ENCODE results near the gene SDK1.

The SDK1 gene

DNA sequence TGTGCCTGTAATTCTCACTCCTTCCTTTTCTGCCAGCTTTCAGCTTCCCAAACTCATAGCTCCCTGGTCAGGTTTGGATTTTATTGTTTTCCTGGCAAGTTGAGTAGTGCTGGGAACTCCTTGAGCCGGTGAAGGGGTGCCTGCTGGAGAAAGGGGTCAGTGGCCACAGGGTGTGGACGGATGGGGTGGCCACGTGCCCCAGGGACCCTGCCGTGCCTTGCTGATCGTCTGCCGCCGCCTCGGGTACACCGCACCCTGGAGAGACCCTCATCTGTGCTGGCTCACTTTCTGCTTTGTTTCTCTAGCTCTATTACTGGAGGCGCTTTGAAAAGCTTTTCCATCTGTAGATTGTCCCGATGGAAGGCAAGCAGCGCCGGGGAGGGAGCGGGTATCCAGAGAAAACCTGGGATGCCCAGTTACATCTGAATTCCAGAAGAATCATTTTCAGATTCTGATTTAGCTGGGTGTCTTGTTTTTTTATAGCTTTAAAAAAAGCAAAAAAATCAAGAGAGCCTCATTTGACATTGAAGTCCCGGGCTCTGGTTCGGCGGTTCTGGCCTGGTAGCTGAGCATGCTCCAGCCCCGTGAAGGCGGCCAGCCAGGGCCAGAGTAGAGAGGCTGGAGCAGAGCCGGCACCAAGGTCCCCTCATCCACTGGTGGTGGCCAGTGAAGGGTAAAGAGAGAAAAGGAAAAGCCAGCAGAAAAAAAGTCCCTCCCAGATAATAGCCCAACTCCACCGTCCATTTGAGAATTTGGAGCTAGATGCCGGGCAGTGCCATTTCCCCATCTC, 870.1 kb downstream of the SDK1 start:
- DNase-seq = no peak

DNA sequence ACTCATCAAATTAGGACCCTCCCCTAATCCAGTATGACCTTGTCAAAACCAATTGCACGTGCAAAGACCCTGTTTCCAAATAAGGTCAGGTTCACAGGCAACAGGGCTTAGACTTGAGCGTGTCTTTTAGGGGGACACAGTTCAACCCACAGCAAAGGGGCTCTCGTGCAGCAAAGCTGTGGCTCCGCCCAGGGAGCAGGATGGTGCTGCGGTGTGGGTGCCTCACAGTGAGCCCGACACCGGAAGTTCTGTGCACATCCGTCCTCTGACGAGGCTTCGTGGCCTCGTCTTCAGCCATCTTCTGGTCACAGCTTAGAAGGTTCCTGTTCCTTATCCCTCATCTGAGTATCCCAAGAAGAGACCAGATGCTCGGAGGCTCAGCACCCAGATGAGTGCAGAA, 871.8 kb downstream of the SDK1 start:
- DNase-seq = no peak

DNA sequence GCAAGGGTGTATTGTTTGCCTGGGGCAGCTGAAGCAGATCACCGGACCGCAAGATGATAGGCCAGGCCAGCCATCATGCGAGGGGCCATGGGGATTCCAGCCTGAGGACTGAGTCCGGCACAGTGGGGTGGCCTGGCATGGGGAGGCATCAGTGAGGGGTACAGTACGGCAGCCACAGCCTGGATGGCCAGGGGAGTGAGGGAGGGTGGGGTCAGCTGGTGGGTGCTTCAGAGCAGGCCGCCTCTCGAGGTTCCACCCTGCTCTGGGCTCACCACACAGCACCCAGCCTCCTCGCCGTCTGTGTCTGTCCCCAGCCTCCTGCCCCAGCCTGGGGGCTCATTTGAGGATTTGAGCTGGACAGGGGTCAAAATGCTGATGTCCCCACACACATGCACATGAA, 872.6 kb downstream of the SDK1 start:
- DNase-seq = no peak

DNA sequence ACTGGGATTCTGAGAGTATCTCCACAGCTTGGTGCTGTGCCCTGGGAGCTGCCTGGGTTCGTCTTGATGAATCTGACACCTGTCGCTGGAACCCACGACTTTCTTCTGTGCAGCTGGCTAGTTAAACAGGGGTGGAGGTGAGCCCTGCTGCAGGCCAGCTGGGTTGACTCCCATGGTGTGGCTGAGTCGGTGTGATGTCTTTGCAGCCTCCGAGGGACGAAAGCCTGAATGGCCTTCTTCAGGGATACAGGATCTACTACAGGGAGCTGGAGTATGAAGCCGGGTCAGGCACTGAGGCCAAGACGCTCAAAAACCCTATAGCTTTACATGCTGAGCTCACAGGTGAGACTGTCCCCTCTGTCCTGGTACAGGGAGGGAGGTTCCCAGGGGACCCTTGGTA, 873.0 kb downstream of the SDK1 start:
- DNase-seq = no peak

DNA sequence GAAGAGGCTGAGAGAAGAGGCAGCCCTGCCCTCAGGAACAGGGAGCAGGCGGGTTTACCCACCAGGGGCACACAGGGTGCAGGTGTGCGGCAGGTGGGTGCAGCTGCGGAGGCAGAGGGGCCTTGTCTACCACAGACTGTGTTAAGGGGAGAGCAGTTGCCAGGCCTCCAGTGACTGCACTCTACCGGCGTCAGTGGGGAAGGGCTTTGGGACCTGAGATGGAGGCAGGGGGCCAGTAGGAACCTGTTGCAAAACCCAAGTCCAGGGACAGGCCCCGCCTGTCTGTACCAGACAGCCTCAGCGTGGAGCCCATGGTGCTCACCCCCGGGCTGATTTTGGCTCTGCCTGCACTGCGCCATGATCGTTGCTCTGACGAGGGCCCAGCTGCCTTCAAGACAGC, 873.4 kb downstream of the SDK1 start:
- DNase-seq = no peak

DNA sequence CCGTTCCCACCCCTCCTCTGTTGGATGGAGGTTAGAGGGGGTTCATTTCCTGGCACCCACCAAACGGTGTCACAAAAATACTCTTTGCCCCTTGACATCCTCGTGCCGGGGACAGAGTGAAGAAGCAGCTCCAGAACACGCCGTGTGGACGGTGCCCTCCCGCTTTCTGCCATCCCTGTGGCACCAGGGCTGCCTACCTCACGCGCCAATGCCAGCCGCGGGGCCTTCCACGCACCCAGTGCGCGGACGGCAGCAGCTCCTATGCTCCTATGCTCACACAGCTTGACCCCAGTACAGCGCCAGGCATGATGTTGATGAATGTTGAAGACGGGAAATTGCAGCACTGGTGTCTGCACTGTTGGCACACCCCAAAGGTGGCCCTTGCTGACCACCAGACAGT, 873.8 kb downstream of the SDK1 start:
- DNase-seq = no peak

DNA sequence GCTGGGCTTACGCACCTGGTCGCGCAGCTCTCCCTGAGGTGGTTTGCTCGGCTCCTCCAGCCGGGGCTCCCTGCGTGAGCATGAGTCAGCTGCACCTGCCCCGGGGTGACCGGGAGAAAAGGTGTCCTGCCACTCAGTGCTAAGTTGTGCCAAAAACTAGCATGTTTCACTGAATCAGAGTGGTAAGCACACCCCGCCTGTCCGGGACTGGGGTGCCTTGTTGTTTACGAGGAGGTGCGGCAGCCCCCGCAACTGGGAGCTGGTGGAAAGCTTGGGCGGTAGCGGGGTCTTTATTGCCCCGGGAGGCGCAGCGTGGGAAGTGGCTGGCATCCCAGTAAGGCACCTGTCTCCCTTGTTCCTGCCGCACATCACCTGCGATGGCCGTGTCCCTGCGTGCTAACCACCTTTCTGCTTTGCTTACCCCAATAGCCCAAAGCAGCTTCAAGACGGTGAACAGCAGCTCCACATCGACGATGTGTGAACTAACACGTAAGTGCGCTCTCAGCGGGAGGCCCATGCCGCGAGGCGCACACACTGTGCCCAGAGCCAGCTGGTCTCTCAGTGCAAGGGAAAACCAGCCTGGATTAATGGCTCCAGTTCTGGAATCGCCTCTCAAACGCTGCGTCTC, 874.4 kb downstream of the SDK1 start:
- no peak for DNase-seq

DNA sequence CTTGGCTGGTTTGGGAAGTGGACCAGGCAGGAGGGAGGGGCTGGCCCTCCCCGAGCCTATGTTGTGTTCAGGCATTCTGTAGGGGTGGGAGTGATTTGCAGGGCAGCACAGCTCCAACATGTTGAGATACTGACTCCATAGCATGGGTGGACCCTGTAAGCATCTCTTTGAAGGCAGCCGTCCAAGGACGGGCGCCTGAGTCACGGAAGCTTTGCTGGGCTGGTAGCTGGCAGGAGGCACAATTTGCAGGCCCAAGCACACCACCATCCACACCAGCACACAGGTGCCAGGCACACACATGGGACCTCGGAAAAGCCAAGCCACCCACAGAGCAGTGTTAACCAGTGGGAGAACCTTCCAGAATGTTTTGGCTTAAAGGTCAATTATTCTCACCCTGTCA, 875.9 kb downstream of the SDK1 start:
- DNase-seq = no peak

DNA sequence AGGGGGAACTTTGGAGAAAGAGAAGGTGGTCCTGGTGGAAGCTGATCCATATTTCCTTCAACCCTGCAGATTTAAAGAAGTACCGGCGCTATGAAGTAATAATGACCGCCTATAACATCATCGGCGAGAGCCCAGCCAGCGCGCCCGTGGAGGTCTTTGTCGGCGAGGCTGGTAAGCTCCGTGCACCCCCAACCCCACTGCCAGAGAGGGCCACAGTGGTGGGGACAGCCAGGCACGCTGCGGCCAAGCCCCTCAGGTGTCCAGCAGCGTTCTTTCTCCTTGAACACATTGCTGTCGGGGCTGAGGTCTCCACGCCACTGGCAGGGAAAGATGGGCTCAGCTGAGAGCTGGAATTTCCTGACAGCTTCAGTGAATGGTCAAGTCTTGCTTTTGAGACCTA, 877.4 kb downstream of the SDK1 start:
- DNase-seq = no peak

DNA sequence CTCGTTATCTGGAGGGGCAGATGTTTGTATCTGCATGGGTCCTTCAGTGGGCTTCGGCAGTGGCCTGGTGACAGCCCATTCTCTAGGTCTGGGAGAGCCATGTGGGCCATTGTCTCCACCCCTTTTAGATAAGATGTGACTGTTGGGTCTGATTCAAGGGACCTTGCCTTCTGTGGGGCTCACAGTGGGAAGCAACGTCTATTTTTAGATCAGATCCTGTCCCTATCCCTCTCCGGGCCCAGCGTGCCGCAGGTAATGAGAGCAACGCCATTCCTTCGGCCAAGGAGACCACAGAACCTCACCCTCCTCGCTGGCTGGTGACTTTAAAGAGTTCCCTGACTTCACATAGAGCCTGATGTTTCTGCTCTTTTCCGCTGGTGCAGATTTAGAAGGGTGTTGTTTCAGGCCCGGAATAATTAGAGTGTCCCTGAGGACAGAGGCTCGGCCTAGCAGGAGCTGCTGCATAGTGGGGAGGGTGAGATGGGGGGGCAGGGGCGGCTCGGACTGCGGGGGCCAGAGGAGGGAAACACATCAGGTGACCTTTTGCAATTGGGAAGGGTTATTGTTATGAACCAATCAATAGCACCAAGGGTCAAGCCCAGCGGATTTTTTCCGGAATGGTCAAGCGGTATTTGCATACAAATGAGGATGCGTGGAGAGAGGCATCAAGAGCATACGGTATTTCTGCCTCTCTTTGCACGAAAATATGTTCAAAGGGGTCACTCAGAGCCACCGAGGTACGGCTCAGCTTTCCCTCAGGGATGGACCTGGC, 878.0 kb downstream of the SDK1 start:
- no peak for DNase-seq

DNA sequence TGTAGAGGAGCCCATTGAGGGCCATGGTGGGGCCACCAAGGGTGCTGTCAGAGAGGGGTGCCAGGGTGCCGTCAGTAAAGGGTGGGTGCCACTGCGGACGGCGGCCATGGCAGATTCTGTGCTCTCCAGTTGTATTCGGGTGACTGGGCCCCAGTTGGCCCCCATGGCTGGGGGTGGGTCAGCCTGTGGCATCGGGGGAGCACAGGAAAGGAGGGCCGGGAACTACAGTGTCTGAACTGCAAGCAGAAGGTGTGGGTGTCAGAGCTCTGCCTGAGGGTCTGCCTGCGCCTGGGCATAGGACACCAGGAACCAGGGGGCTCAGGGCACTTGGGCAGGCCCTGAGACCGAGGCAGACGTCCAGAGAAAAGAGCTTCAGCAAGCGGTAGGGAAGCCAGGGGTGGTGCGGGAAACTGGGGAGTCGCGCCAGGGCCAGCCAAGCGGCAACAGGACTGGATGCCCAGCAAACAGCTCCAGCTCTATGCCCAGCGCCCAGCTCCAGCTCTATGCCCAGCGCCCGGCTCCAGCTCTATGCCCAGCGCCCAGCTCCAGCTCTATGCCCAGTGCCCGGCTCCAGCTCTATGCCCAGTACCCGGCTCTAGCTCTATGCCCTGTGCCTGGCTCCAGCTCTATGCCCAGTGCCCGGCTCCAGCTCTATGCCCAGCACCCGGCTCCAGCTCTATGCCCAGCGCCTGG, 878.8 kb downstream of the SDK1 start:
- no peak for DNase-seq

DNA sequence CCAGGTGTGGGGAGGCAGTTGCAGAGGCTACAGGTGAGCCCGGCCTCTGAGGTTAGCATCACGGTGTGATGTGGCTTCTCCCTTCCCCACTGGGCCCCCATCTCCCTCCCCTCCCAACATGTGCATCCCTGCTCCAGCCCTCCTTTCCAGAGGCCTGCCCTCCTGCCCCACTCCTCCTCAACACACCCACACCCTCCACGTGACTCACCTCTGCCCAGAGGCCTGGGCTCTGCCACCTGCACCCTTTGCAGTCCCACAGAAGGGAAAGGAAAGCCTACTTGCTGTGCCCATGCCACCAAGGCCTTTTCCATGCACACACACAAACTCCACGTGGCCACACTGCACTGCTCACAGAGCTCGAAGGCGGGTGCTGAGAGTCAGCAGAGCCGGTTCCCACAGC, 880.4 kb downstream of the SDK1 start:
- DNase-seq = no peak

DNA sequence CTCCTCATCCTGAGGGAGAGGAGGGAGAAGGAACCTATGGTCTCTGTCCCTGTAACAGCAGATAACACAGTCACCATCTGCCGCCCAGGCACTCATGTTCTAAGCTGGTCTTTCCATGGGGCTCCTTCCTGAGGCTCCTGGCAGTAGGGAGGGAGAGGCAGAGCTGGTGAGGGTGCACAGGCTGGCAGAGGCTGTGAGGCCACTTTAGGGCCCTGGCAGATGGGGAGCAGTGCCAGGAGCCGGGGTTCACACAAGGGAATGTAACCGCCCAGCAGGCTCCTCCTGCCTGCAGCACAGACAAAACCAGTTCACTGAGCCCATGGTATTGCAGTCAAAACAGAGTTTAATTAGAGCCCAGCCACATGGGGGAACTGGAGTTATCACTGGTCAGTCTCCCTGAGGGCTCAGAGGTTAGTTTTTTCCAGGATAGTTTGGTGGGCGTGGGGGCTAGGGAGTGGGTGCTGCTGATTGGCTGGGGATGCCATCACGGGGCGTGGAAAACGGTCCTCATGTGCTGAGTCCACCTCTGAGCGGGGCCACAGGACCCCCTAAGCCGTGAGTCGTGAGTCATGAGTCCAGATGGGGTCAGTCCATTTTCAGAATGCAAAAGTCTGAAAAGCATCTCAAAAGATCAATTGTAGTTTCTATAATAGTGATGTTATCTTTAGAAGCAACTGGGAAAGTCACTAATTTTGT, 881.7 kb downstream of the SDK1 start:
- no peak for DNase-seq

DNA sequence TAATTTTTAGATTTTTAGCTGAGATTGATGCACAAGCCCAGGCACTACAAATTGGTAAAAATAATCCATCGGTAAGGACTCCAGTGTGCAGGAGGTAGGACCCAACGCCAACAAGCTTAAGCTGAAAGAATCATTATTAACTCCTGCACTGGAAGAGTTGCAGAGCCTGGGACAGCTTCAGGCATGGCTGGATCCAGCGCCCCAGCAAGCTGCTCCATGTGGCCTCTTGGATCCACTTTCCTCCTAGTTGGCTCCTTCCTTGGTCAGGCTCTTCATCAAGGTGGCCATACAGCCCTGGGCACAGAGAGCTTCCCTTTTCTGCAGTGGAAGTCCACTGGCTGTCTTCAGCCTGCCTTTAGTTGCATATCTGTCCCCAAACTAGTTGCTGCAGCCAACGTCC, 883.6 kb downstream of the SDK1 start:
- no peak for DNase-seq

DNA sequence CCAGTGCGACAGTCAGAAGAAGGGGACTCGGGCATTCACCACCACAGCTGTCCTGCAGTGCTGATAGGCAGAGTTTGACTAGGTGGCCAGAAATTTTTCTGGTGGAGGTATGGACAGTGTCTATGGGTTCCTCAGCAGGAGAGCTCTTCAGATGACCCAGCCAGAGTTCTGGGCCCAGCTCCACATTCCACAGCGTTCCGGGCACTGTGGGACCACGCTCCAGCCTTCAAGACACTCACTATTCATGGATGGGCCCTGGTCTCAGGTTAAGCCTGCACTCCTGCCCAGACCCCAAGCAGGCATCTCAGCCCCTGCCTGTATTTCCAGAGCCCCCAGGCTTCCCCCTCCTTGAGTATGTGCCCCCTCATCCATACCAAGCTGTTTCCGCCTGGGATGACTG, 884.1 kb downstream of the SDK1 start:
- no peak for DNase-seq

DNA sequence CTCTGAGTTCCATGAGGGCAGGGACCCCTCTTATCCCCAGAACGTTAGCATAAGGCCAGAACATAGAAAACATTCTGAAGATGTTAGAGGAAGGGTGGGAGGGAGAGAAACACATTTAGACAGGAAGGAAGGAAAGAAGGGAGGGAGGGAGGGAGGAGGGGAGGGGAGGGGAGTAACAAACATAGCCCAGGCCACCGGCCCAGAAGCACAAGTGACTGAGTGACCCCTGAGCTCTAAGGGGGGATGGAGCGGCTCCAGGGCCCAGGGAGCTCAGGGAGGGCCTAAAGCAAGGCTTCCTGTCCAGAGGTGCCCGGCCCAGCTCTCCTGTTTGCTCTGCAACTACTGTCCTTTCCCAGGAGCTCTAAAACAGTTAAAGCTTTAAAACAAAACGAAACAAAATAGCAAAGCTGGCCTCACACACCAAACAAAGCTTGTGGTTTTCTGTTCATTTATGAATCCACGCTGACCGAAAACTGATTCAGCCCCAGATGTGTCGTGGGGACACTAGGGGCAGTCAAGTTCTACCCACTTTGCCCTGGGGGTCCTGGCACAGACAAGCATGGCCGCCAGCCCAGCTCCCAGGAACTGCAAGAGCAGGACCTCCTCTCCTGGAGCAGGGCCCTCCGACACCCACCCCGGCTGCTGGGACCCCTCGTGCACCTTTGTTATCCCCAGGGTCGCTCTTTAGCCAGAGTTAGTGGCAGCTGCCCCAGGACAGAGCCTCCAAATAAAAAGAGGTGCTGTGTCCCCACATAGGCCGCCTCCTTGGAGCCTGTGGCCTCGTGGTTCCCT, 884.9 kb downstream of the SDK1 start:
- no peak for DNase-seq

DNA sequence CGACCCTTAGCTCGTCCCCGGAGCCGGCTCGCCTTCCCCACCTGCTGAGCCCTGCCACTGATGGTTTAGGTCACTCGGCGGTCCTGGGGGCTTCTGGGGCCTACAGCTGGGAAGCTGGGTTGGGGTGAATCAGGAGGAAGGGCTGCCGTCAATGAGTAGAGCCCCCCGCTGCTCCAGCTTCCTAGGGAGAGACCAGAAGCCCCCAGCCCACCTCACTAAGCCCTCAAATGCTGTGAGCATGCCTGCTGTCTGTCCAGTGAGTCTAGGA, 885.4 kb downstream of the SDK1 start:
- DNase-seq = no peak

DNA sequence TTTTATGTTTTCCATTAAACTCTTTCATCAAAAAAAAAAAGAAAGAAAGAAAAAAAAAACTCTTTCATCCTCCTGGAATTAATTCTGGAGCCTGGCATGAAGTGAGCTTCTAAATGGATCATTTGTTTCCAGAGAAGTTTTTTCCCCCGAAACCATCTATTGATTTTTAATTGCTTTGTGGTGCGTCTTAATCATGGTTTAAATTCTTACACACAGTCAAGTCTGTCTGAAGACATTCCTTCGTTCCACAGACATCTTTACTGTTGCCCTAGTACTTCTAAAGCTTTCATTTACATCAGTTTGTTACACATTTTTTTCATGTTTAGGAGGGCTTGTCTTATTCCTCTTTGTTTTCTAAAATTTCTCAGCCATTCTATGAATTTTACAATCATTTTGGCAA, 887.6 kb downstream of the SDK1 start:
- no peak for DNase-seq

DNA sequence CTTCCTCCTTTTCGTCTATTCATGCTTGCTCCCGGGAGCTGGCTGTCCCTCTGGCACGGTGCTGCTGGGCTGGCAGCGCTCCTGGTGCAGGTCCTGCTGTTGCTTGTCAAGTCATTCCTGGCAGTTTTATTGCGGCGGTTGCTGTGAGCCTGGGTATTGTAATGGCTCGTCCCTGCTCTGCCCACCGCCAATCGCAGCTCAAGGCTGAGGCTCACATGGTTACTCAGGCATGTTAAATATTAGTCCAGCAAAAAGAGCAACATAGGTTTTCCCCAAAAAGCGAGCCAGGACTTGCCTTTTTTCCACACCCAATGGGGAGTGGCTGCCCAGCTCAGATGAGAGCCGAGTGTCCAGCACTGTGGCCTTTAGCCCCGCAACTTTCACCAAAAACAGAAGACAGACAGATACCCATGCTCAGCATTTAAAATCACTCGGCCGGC, 888.1 kb downstream of the SDK1 start:
- DNase-seq = peak; percentile 65 to 94

DNA sequence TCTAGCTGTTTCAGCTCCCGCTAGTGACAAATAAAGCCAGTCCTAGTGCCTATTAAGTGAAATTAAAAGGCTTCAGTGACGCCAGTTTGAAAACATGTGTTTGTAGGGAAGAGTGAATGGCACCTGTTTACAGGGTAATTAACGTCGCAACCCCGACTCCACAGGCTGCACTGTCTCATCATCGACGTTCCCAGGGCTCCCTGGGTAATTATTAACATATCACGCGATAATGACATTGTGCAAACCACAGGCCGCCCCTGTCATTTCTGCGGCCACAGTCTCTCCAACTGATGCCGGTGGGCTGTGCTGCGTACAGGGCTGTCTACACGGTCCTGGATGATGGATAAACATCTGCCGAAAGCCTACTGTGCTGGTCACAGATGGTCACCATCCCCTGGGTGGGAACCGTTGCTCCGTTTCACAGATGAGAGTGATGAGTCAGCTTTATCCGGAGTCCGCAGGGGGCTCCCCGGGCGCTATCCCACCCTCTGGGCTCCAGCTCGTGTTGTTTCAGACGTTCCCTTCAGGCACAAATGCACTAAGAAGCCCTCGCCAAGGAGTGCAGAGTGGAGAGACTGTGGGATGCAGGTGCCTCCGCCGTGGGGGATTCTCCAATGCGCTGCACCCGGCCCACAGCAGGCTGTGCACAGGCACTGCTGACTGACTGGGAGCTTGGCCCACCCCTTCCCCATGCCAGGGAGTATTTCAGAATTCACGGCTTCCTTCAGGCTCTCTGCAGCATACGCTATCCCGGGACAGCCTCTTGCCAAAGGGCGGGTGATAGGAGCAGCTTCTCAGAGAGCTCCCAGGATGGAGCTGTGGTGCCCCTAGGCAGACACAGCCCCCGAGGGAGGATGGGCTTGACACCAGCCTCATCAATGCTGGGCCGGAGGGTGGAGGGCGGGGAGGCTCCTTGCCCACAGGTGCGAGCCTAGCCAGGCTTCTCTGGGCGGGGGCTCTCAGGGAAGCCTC, 889.2 kb downstream of the SDK1 start:
- no peak for DNase-seq

DNA sequence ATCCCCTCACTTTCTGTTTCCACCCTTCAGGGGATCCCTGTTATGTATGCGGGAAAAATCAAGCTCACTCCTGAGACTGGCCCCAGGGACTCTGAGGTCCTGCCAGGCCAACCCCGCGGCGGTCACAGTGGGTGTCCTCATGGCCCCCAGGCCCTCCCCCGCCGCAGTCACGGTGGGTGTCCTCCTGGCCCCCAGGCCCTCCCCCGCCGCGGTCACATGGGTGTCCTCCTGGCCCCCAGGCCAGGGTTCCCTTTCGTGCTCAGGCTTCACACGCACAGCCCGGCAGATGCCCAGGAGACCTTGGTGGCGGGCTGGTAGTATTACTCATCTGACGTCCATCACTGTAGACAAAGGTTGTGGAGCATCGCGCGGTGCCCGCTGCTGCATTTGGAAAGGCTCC, 890.0 kb downstream of the SDK1 start:
- DNase-seq = no peak

All from cerebellar nuclear complex (tissue), 1 donor.